Activated naive CD8-positive, alpha-beta T cell treated with anti-CD3 and anti-CD28 coated beads, Interleukin-2, amount 50 U/mL, for 24 hours (primary cell): ENCODE results near the gene APEX2.

Experiments
- ATAC-seq: fragments of 150-1000 bp; cut with Tn5 transposase; one replicate; pipeline ENCODE4 v1.10.0; 2021
- DNase-seq: peaks from one replicate; pipeline ENCODE4 v3.0.0; 2021
- H3K27ac Mint-ChIP-seq: one replicate; pipeline ENCODE4 v1.8.0; 2021; ENCODE audit warnings: mild to moderate bottlenecking, mixed read lengths
- H3K27me3 Mint-ChIP-seq: one replicate; pipeline ENCODE4 v1.8.0; 2021; ENCODE audit warnings: mixed read lengths
- H3K36me3 Mint-ChIP-seq: one replicate; pipeline ENCODE4 v1.8.0; 2021; ENCODE audit warnings: low read depth, mixed read lengths
- H3K4me1 Mint-ChIP-seq: one replicate; pipeline ENCODE4 v1.8.0; 2021; ENCODE audit warnings: mixed read lengths
- H3K4me3 Mint-ChIP-seq: one replicate; pipeline ENCODE4 v1.8.0; 2021; ENCODE audit warnings: mild to moderate bottlenecking, moderate library complexity, mixed read lengths
- H3K9me3 Mint-ChIP-seq: one replicate; pipeline ENCODE4 v1.8.0; 2021; ENCODE audit warnings: mixed read lengths

Gene APEX2

DNA sequence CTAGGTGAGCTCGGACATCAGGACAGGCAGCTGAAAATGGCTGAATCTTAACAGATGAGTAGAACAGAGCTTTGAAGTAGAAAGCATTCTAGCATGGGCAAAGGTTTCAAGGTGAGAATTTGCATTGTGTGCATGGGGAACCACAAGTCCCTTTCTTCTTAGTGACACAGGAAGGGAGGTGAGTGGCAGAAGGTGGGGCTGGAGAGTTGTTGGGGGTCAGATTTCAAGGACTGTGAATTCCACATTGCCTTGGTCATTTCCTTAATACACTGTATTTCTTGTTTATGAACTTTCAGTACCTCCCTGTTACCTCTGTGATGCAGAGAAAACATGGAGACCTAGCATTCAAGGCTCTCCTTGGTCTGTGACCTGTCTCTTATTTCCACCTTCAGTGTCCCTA, 4.1 kb downstream of the APEX2 start:
- H3K4me1 Mint-ChIP-seq, result peaks cover 33% of the 10 kb centered on the region
- H3K36me3 Mint-ChIP-seq, result peaks cover 44% of the 10 kb centered on the region
- no peak overlapping the region for H3K4me3 Mint-ChIP-seq
- H3K9me3 Mint-ChIP-seq, result no peaks in the 10 kb centered on the region
- ATAC-seq, result no peak
- no peaks in the 10 kb centered on the region for H3K27me3 Mint-ChIP-seq
- DNase-seq, result no peak
- H3K27ac Mint-ChIP-seq, result peak overlapping the region; percentile 53

DNA sequence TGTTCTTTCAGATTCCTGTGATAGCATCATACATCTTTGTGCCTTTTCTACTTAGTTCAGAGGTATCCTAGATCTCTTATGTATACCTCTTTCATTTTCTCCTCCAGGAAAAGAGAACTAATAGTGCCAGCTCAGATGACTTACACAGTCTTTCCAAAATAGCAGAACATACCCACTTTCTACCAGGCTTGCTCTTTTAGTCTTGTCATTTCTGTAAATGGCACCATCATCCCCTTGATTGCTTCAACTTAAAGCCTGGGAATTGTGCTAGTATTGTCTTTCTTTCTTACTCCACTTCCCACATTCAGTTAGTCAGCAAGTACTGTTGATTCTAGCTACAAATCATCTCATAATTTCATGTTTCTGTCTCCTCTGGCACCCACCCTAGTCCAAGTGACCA, 5.1 kb downstream of the APEX2 start:
- Mint-ChIP-seq H3K4me1 (peaks cover 32% of the 10 kb centered on the region), H3K9me3 (no peaks in the 10 kb centered on the region), H3K27me3 (no peaks in the 10 kb centered on the region), H3K36me3 (peaks cover 44% of the 10 kb centered on the region), H3K27ac (no peak overlapping the region), H3K4me3 (no peak overlapping the region)
- no peak for ATAC-seq
- DNase-seq, result no peak

DNA sequence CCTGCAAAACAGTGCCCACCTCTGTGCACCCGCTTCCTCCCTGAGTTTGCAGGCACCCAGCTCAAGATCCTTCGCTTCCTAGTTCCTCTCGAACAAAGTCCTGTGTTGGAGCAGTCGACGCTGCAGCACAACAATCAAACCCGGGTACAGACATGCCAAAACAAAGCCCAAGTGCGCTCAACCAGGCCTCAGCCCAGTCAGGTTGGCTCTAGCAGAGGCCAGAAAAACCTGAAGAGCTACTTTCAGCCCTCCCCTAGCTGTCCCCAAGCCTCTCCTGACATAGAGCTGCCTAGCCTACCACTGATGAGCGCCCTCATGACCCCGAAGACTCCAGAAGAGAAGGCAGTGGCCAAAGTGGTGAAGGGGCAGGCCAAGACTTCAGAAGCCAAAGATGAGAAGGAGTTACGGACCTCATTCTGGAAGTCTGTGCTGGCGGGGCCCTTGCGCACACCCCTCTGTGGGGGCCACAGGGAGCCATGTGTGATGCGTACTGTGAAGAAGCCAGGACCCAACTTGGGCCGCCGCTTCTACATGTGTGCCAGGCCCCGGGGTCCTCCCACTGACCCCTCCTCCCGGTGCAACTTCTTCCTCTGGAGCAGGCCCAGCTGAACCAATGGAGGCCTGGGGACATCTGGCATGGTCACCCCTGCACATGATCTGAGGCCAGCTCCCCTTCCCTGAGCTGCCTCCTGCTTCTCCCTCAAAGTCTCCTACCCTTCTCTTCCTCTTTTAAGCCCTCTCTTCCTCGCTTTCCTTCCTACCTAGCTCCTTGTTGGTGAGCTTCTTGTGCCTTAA, 6.9 kb downstream of the APEX2 start:
- no peak for DNase-seq
- peaks cover 29% of the 10 kb centered on the region for H3K4me1 Mint-ChIP-seq
- no peaks in the 10 kb centered on the region for H3K9me3 Mint-ChIP-seq
- ATAC-seq, result no peak
- H3K36me3 Mint-ChIP-seq, result peaks cover 38% of the 10 kb centered on the region
- no peak overlapping the region for H3K27ac Mint-ChIP-seq
- H3K27me3 Mint-ChIP-seq, result no peaks in the 10 kb centered on the region
- H3K4me3 Mint-ChIP-seq, result no peak overlapping the region

DNA sequence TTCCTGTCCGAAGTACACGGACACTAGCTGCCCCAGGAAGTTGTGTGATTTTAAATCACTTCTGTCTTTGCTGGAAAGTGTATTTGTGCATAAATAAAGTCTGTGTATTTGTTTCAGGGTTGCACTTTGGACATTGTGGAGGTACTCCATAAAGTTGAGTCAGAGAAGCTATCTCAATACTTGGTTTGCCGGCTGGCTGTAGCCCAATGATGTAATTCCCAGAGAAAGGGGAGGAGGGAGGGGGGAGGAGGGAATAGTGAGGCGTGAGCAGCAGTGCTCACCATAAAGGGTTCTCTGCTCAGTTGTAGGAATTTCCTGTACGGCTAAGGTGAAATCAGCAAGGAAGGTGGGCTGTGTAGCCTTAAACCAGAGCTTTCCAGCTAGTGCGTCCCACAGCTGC, 7.5 kb downstream of the APEX2 start:
- H3K9me3 Mint-ChIP-seq, result no peaks in the 10 kb centered on the region
- H3K36me3 Mint-ChIP-seq, result peaks cover 31% of the 10 kb centered on the region
- no peaks in the 10 kb centered on the region for H3K27me3 Mint-ChIP-seq
- no peak for ATAC-seq
- no peak for DNase-seq
- H3K4me3 Mint-ChIP-seq, result no peak overlapping the region
- H3K4me1 Mint-ChIP-seq, result peaks cover 23% of the 10 kb centered on the region
- H3K27ac Mint-ChIP-seq, result no peak overlapping the region

DNA sequence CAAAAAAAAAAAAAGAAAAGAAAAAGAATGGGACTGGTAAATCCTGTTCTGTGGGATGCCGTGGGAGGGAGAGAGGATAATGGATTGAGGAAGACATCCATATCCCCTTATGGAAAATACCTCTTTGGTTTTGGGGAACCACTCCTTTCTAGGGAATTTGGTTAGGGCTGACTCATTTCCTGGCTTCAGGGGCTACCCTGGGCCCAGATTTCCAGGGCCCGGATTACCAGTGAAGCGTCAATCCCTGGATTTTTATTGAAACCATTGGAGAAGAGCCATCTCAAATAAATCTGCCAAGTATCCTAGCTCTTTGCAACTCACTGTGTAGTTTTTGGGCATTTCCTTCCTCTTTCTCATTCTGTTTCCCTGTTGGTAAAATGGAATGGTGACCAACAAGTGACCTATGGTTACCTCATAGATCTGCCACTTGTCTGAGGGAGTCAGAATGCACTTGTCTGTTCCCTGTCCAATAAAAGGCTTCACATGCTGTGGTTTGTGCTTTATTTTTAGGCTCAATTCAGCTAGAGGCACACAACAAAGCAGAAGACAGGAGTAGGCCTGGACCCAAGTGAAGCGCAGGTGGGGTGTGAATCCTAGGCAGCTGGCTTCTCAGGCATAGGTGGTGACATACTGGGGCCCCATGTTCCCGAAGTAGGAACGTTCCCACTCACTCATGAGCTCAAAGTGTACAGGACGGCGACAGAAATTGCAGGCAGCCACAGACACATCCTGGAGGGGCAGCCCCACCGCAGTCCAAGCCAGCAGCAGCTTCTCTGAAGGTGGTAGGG, 8.6 kb downstream of the APEX2 start:
- H3K4me1 Mint-ChIP-seq, result peaks cover 18% of the 10 kb centered on the region
- no peak overlapping the region for H3K4me3 Mint-ChIP-seq

DNA sequence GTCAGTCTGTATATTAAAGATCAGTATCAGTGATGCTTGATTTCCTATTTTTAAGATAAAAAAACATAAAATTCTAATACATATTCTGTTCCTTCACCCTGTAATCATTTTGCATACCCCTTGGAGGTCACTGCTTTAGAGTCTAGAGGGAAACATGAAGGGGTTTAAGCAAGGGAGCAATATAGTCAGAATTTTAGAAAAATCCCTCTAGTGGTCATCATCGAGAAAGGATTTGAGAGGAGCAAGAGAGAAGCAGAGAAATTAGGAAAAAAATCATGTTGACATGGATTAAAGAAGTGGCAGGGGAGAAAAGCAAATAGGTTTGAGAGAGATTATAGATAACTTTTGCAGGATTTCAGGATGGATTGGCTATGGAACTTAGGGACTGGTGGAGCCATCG, 11.1 kb downstream of the APEX2 start:
- peaks cover 16% of the 10 kb centered on the region for H3K4me1 Mint-ChIP-seq
- DNase-seq, result no peak
- H3K27me3 Mint-ChIP-seq, result no peaks in the 10 kb centered on the region
- H3K36me3 Mint-ChIP-seq, result peaks cover 7% of the 10 kb centered on the region
- no peaks in the 10 kb centered on the region for H3K9me3 Mint-ChIP-seq
- no peak overlapping the region for H3K27ac Mint-ChIP-seq
- H3K4me3 Mint-ChIP-seq, result no peak overlapping the region
- no peak for ATAC-seq

More for the DNA sequence above, 8.6 kb downstream of the APEX2 start:
- no peaks in the 10 kb centered on the region for H3K27me3 Mint-ChIP-seq
- H3K27ac Mint-ChIP-seq, result no peak overlapping the region
- H3K9me3 Mint-ChIP-seq, result no peaks in the 10 kb centered on the region
- DNase-seq, result peak; percentile 12
- ATAC-seq, result peak; percentile 82
- peaks cover 23% of the 10 kb centered on the region for H3K36me3 Mint-ChIP-seq

DNA sequence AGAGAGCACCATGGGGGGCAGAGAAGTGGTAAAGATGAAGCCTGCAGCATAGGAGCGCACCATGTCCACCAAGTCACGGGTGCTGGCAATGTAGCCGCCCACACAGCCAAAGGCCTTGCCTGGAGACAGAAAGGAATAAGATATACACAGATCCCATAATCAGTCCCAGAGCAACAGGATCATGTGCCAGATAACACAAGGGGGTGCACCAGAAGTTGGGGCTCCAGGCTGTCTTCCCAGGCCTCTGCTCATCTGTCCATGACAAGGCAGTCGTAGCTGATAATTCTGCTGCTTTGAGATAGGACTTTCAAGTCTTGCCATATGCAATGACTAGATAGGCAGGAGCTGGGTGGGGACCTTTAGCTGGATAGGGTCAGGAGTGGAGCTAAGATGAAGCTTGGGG, 14.7 kb downstream of the APEX2 start:
- DNase-seq (no peak), ATAC-seq (no peak)
- H3K4me1 Mint-ChIP-seq, result no peaks in the 10 kb centered on the region
- no peak overlapping the region for H3K4me3 Mint-ChIP-seq
- H3K27me3 Mint-ChIP-seq, result no peaks in the 10 kb centered on the region
- no peaks in the 10 kb centered on the region for H3K36me3 Mint-ChIP-seq
- no peak overlapping the region for H3K27ac Mint-ChIP-seq
- no peaks in the 10 kb centered on the region for H3K9me3 Mint-ChIP-seq

DNA sequence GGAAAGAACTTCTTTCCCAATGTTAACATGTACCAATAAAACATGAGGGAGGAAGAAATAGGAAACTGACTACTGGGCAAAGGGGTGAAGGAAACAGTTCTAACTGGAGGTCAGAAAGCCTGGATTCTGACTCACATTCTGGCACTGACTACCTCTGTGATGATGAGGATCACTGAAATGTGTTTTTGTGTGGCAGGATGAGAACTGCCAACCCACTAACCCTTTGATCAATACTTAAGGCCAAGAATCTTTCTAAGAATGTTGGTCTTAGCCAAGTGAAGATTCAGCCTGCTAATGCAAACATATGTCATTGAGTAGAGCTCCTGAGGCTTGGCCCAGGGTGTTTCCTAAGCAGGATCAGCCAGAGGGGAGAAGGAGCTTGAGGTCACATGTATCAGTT, 26.0 kb downstream of the APEX2 start:
- H3K36me3 Mint-ChIP-seq, result no peaks in the 10 kb centered on the region
- no peak overlapping the region for H3K4me3 Mint-ChIP-seq
- DNase-seq (no peak), ATAC-seq (no peak)
- peaks cover 2% of the 10 kb centered on the region for H3K4me1 Mint-ChIP-seq
- H3K27ac Mint-ChIP-seq, result no peak overlapping the region
- no peaks in the 10 kb centered on the region for H3K27me3 Mint-ChIP-seq
- no peaks in the 10 kb centered on the region for H3K9me3 Mint-ChIP-seq

DNA sequence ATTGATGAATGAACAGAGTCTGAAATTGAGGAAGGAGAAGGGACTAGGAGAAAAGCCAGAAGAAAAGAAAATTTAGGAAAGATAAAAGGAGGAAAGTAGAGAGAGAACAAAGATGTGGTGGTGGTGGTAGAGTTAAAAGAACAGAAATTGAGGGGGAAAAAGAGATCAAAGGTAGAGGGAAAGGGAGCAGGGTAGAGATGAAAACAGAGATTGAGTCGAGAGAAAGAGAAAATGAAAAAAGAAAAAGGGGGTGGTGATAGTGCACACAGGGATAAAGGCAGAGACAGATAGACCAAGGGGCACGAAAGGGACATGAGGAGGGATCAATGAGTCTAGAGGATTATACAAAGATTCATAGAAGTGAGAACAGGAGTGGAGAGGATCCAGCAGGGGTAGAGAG, 26.7 kb downstream of the APEX2 start:
- Mint-ChIP-seq H3K4me3 (no peak overlapping the region), H3K27ac (no peak overlapping the region)
- no peak for DNase-seq

DNA sequence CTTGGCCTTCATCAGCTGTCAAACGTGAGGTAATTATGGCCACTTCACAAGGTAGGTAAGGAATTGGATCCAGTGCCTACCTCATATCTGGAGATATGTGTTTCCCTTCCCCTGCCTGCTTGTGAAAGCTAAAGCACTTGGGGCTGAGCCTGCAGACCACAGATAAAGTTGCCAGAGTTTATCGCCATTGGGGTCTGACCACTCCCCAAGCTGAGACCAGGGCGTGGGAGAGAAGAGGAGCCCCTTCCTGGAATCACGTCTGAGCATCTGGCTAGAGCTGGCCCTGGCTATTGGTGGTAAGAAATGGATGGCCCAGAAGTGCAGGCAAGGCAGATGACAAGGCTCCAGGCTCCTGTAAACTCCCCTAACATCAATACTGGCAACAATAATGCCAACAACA, 27.9 kb downstream of the APEX2 start:
- Mint-ChIP-seq H3K27me3 (no peaks in the 10 kb centered on the region), H3K36me3 (no peaks in the 10 kb centered on the region), H3K4me3 (no peak overlapping the region), H3K9me3 (no peaks in the 10 kb centered on the region), H3K4me1 (peaks cover 2% of the 10 kb centered on the region), H3K27ac (no peak overlapping the region)
- ATAC-seq (no peak), DNase-seq (no peak)

More for the DNA sequence above, 26.7 kb downstream of the APEX2 start:
- H3K27me3 Mint-ChIP-seq, result no peaks in the 10 kb centered on the region
- no peaks in the 10 kb centered on the region for H3K9me3 Mint-ChIP-seq
- no peaks in the 10 kb centered on the region for H3K36me3 Mint-ChIP-seq
- H3K4me1 Mint-ChIP-seq, result peaks cover 2% of the 10 kb centered on the region
- ATAC-seq, result no peak

DNA sequence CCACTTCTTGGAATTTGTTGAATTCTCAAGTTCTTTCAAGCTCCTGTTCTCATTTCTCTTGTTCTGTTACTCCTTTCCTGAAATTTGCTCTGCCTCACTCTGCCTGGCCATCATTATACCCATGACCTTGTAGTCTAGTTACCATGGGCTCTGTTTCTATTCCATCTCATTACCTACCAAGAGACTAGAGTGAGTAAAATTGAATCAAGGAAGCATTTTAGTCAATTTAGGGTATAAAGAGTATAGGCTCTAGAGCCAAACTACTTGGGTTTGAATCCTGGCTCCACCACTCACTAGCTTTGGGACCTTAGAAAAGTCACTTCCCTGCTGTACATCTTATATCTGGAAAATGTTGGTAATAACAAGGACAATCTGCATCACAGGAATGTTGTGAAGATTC, 28.4 kb downstream of the APEX2 start:
- Mint-ChIP-seq H3K4me3 (no peak overlapping the region), H3K4me1 (peaks cover 2% of the 10 kb centered on the region), H3K27ac (no peak overlapping the region), H3K27me3 (no peaks in the 10 kb centered on the region), H3K9me3 (no peaks in the 10 kb centered on the region), H3K36me3 (no peaks in the 10 kb centered on the region)
- no peak for DNase-seq
- no peak for ATAC-seq

DNA sequence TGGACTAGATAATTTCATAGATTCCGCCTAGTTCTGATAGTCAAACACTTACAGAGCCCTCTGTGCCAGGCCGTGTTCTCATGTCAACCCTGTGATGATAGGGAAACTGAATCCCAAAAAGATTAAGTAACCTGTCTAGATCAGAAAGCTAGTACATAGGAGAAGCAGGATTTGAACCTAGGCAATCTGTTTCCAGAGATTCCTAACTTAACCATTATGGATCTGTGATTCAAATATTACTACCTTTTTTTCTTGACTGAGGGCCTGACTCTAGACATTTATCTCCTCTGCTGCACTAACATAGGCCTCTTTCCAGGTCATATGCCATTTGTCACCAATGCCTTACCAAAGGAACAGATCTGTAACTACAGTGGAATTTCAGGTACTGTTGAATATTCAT, 29.1 kb downstream of the APEX2 start:
- Mint-ChIP-seq H3K4me3 (no peak overlapping the region), H3K9me3 (no peaks in the 10 kb centered on the region), H3K36me3 (no peaks in the 10 kb centered on the region), H3K27ac (no peak overlapping the region), H3K27me3 (no peaks in the 10 kb centered on the region), H3K4me1 (peaks cover 2% of the 10 kb centered on the region)
- ATAC-seq, result no peak
- no peak for DNase-seq

DNA sequence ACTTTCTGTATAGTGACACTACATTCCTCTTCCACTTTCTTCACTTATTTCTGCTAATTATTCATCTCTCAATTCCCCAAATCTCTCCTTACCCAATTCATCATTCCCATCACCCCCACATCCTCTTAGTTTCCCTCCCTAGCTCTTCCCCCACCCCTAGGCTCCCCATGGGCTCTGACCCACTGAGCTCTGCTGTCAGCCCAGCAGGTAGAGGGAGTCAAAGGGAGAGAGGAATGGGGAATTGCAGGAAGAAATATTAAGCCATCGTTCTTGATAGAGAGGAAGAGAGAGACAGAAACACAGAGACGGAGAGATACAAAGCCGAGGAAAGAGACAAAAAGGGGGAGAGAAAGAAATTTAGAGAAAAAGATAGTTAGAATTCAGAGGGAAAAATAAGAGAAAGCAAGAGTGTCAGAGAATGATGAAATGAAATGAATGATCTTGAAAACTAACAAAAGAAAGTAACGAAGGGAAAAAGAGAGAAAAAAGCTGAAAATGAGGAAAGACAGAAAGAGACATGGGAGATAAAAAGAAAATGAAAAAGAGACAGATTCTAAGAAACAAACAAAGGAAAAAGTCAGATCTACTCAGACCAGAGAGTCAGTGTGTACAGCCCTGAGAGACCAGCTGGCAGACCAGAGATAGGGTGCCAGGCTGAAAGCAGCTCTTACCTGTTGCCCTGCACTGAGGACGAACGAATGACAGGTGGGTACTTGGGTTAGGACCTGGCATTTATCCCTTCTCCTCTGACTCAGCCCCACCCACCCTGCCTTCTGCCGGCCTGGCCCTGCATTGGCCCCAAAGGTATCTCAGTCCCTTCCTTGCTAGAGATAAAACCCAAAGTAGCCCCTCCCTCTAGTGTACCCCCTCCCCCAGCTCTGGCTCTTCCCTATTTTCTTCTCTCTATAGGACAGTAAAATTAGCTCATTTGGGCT, 30.4 kb downstream of the APEX2 start, which contains the start of gene ALAS2:
TSS of gene ALAS2 (minus strand) at position 707 of the 935 bp plus-strand sequence. CDS start 4,977 bp downstream, outside the sequence.
- Mint-ChIP-seq H3K4me3 (no peak within 1 kb of the TSS), H3K9me3 (no peaks in the 10 kb centered on the region), H3K36me3 (no peaks in the 10 kb centered on the region), H3K27me3 (no peaks in the 10 kb centered on the region), H3K27ac (no peak within 1 kb of the TSS), H3K4me1 (peaks cover 2% of the 10 kb centered on the region)
- no peak for DNase-seq
- no peak for ATAC-seq

DNA sequence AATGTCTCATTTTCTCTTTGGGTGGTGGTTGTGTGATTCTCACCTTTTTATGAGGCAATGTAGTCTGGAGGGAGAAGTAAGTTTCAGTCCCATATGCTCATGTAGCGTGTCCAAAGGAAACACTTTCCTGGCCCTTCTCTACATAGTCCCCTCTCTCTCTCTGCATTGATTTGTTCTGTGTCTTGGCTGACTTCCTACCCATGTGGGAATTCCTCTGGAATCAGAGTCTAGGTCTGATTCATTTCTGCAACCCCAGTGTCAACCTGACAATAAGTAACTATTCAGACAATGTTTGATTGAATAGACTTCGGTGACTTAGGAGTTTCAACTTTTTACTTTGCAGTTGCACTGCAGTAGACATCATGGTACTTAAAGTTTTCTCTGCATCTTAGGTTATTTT, 33.3 kb downstream of the APEX2 start:
- ATAC-seq (no peak), DNase-seq (no peak)
- no peaks in the 10 kb centered on the region for H3K9me3 Mint-ChIP-seq
- no peak overlapping the region for H3K27ac Mint-ChIP-seq
- H3K27me3 Mint-ChIP-seq, result no peaks in the 10 kb centered on the region
- no peaks in the 10 kb centered on the region for H3K4me1 Mint-ChIP-seq
- H3K36me3 Mint-ChIP-seq, result no peaks in the 10 kb centered on the region
- H3K4me3 Mint-ChIP-seq, result no peak overlapping the region
